Measurements from ENCODE around the gene ARID3C. TPM values are rescaled to one million over a fixed set of nuclear protein-coding genes. Genes with fewer than 3 reads are reported as not detected.

ARID3C gene
- total and polyA plus RNA-seq, 10 of the 15 experiments (the other 5 are each of a cell fraction or from before 2014, with no cell fraction given): not detected

GRCh38 chr9:34607331-34607730 is 21.5 kb downstream of the ARID3C start:
- Histone ChIP-seq H3K27me3 (replicated peaks in 1 of 2; ENCODE audit: control insufficient read depth in 2 of 2, insufficient read depth in 2 of 2, low read length in 1 of 2) (peaks cover 0 to 1% of the 10 kb centered on the region in 2 experiments; a peak in 2 of 4 replicates), H3K79me2 (ENCODE audit: control insufficient read depth, insufficient read depth, low read length) (peaks cover 6% of the 10 kb centered on the region), H3K4me3 (no peak overlapping the region), H3K4me2 (ENCODE audit: control insufficient read depth, insufficient read depth) (no peak overlapping the region), H2AFZ (ENCODE audit: control insufficient read depth, low read depth, low read length) (no peak overlapping the region), H3K9me3 (replicated peaks; ENCODE audit: control insufficient read depth, insufficient read depth, low read length) (no peaks in the 10 kb centered on the region; the same call in 2 of the 3 replicates), H3K36me3 (ENCODE audit: control insufficient read depth in 2 of 2, insufficient read depth in 2 of 2, low read length in 1 of 2) (0 out of 4 replicates have a peak, but pooled peaks cover 0 to 2% of the 10 kb centered on the region in 2 experiments), H3K4me1 (ENCODE audit: control insufficient read depth, insufficient read depth, low read length) (peaks cover 2% of the 10 kb centered on the region; the same call in 1 of the 2 replicates), H4K20me1 (ENCODE audit: control insufficient read depth, insufficient read depth) (no peaks in the 10 kb centered on the region), H3K27ac (ENCODE audit: control insufficient read depth, insufficient read depth) (no peak overlapping the region), H3K9ac (ENCODE audit: control insufficient read depth, insufficient read depth, low read length) (no peak overlapping the region)
- SMC1A ChIA-PET (ENCODE audit: uncharacterized antibody, unreplicated experiment): interaction anchor here (0.6 to 1.0 kb wide), 2 partner anchors 15 to 111 kb away, joined by 3 read pairs; no protein-coding TSS in a partner anchor
- DNase-seq (ENCODE audit: low read depth, low spot score): no peak
- intact Hi-C loops (cut with micrococcal nuclease; ENCODE audit: unreplicated experiment) (no loop called here), in situ Hi-C loops (cut with MboI) (no loop called here)
- CTCF ChIA-PET: interaction anchor here (1.6 kb wide), 1 partner anchor 13 kb away, joined by 3 read pairs; the partner anchor contains the start of gene DCTN3
- RAD21 ChIA-PET (ENCODE audit: unreplicated experiment): interaction anchor here (1.3 kb wide), 1 partner anchor 18 kb away, joined by 3 read pairs; no protein-coding TSS in a partner anchor
- ATAC-seq: no peak
- BruUV-seq (replicated peaks): no TSS peak
- no peak for TF ChIP-seq ATF7 (IDR thresholded peaks at IDR 0.05; ENCODE audit: low read depth)
- 50% methylated on average over 2 of the region's 2 CpGs for WGBS (ENCODE audit: insufficient coverage, insufficient replicate concordance, low lambda C conversion rate, missing lambda C conversion rate)
- POLR2A ChIA-PET: no interaction called here
- no peak for FAIRE-seq

- H3K27ac ChIP-seq (ENCODE audit: control insufficient read depth, insufficient read depth): no peak overlapping the region
- DNase-seq (ENCODE audit: low read depth, low spot score): no peak
- ChIA-PET RAD21 (ENCODE audit: unreplicated experiment) (interaction anchor here (1.3 kb wide), 1 partner anchor 18 kb away, joined by 3 read pairs; no protein-coding TSS in a partner anchor), CTCF (interaction anchor here (1.6 to 5.0 kb wide), 2 partner anchors 13 to 27 kb away, joined by 3 to 39 read pairs; partner anchors contain the start of gene DCTN3), SMC1A (ENCODE audit: uncharacterized antibody, unreplicated experiment) (interaction anchor here (1.0 kb wide), 1 partner anchor 15 kb away, joined by 3 read pairs; no protein-coding TSS in a partner anchor), POLR2A (no interaction called here)
- BruUV-seq (replicated peaks): no TSS peak
- H3K4me2 ChIP-seq (ENCODE audit: control insufficient read depth, insufficient read depth): no peak overlapping the region
- peaks cover 6% of the 10 kb centered on the region for H3K79me2 ChIP-seq (ENCODE audit: control insufficient read depth, insufficient read depth, low read length)
- no peak overlapping the region for H3K9ac ChIP-seq (ENCODE audit: control insufficient read depth, insufficient read depth, low read length)
- H3K27me3 ChIP-seq (replicated peaks in 1 of 2; ENCODE audit: control insufficient read depth in 2 of 2, insufficient read depth in 2 of 2, low read length in 1 of 2): peaks cover 0 to 1% of the 10 kb centered on the region in 2 experiments; a peak in 2 of 4 replicates
- no peak overlapping the region for H3K4me3 ChIP-seq
- 0 out of 4 replicates have a peak, but pooled peaks cover 0 to 2% of the 10 kb centered on the region in 2 experiments for H3K36me3 ChIP-seq (ENCODE audit: control insufficient read depth in 2 of 2, insufficient read depth in 2 of 2, low read length in 1 of 2)
- 47% methylated on average over 3 of the region's 3 CpGs for WGBS (ENCODE audit: insufficient coverage, insufficient replicate concordance, low lambda C conversion rate, missing lambda C conversion rate)
- no peak overlapping the region for H2AFZ ChIP-seq (ENCODE audit: control insufficient read depth, low read depth, low read length)
- ATAC-seq: no peak
- in situ Hi-C loops (cut with MboI): no loop called here
- H4K20me1 ChIP-seq (ENCODE audit: control insufficient read depth, insufficient read depth): no peaks in the 10 kb centered on the region
- FAIRE-seq: no peak
- intact Hi-C loops (cut with micrococcal nuclease; ENCODE audit: unreplicated experiment): no loop called here
- H3K4me1 ChIP-seq (ENCODE audit: control insufficient read depth, insufficient read depth, low read length): no peaks in the 10 kb centered on the region
- no peaks in the 10 kb centered on the region; the same call in 2 of the 3 replicates for H3K9me3 ChIP-seq (replicated peaks; ENCODE audit: control insufficient read depth, insufficient read depth, low read length)
- TF ChIP-seq GATAD2B (conservative IDR thresholded peaks at IDR 0.05; ENCODE audit: low read depth): no peak
- TF ChIP-seq YY1 (IDR thresholded peaks at IDR 0.05; ENCODE audit: low read depth, low read length): no peak
- TF ChIP-seq ZZZ3 (IDR thresholded peaks at IDR 0.05; ENCODE audit: control insufficient read depth, insufficient read length, low read depth): no peak
- no peak for TF ChIP-seq TBL1XR1 (IDR thresholded peaks at IDR 0.05; ENCODE audit: low read depth, low read length)
- no peak for TF ChIP-seq BCLAF1 (IDR thresholded peaks at IDR 0.05)
- no peak for TF ChIP-seq E2F4 (IDR thresholded peaks at IDR 0.05; ENCODE audit: low read depth, low read length)
- no peak for TF ChIP-seq RELB (IDR thresholded peaks at IDR 0.05; ENCODE audit: low read depth)
- no peak for TF ChIP-seq HDAC6 (IDR thresholded peaks at IDR 0.05; ENCODE audit: unreplicated experiment)
- no peak for TF ChIP-seq NBN (IDR thresholded peaks at IDR 0.05)
- TF ChIP-seq TARDBP (IDR thresholded peaks at IDR 0.05; ENCODE audit: borderline replicate concordance): no peak
Measured at GRCh38 chr9:34606905-34607304, 22.0 kb downstream of the ARID3C start.
